ENCODE data around the gene IQGAP1.

DNA sequence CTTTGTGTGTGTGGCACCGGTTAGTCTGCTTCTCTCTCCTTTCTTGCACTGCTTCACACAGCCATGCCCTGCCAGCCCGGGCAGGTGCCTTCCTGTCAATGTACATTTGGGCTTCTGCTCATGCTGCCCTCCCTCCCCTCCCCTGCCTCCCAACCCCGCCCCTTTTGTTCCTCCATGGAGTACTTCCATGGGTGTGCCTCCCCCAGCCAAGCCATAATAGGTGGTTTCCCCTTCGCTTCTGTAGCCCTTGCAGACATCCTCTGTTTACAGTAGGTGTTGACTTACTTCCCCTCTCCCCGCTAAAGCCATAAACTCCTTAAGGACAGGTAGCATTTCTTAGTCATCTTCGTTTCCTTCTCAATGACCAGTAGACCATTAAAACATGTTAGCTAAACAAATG, 109.9 kb downstream of the IQGAP1 start:
- no peak for TF ChIP-seq EZH2 (IDR thresholded peaks at IDR 0.05; ENCODE audit: low read length, missing control alignments)
- TF ChIP-seq, protein P1, sequence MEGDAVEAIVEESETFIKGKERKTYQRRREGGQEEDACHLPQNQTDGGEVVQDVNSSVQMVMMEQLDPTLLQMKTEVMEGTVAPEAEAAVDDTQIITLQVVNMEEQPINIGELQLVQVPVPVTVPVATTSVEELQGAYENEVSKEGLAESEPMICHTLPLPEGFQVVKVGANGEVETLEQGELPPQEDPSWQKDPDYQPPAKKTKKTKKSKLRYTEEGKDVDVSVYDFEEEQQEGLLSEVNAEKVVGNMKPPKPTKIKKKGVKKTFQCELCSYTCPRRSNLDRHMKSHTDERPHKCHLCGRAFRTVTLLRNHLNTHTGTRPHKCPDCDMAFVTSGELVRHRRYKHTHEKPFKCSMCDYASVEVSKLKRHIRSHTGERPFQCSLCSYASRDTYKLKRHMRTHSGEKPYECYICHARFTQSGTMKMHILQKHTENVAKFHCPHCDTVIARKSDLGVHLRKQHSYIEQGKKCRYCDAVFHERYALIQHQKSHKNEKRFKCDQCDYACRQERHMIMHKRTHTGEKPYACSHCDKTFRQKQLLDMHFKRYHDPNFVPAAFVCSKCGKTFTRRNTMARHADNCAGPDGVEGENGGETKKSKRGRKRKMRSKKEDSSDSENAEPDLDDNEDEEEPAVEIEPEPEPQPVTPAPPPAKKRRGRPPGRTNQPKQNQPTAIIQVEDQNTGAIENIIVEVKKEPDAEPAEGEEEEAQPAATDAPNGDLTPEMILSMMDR (conservative IDR thresholded peaks at IDR 0.05 in 1 of 2, IDR thresholded peaks at IDR 0.05 in 1 of 2; ENCODE audit: low read depth in 1 of 2, low read length in 2 of 2), result no peak
